Fibroblast of skin of left quadriceps (primary cell): ENCODE data around the gene RTN4.

Experiments
- DNase-seq, 2 experiments: peaks; one replicate each; pipeline ENCODE4 v3.0.0-alpha.2; 2013; ENCODE audit warnings: low read depth in 2 of 2

Gene RTN4

DNA sequence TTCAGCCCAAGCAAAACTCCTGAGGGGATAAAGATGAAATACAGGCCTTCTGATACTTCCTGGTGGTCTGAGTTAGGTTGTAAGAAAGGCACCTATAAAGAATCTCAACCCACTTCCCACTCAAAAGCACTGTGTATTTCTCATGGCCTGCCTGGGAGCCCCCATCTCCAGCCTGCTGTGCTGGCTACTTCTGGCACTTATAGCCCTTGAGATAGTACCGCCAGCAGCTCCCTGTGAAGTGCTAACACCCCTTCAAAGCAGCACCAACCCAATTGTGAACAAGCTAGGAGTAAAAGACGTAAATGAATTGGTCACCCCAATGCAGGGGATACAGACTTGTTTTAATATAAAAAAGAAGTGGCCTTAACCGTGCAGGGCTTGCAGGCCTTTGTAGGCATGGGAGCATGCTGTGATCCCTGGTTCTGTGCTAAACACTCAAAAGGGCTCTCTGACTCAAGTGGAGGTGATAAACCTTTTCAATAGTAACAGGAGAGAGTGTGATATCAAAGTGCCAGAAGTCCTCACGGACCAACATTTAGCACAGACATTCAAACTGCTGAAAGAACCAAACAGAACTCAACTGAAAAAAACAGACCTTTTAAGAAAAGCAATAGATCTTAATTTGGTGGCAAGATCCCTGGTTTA, 80.8 kb downstream of the RTN4 start:
- no peak for DNase-seq

DNA sequence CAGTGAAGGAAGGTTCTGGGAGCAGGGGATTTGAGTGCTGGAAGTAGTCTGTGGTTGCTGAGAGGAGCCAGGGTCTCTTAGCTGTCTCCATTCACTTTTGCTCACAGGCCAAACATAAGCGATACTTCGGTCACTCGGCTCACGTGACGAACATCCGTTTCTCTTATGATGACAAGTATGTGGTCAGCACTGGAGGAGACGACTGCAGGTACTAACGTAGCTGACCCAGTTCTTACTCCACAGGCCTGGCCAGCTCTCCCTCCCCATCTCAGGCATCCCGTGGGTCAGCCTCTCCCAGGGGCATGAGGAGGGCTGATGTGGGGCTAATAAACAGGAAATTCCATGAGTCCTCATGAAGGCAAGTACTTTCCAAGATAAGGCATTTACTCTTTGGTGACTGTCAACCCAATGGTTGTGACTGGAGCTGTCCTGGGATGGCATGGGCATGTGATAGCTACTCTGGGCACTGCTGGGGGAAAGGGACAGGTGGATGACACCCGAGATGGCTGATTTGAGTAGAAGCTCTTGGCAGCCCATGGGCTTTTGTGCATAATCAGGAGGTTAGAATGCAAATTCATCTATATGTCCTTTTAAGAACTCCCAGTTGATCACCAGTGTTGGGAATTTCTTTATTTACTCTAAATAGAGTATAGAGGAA, 81.6 kb downstream of the RTN4 start:
- DNase-seq: no peak

DNA sequence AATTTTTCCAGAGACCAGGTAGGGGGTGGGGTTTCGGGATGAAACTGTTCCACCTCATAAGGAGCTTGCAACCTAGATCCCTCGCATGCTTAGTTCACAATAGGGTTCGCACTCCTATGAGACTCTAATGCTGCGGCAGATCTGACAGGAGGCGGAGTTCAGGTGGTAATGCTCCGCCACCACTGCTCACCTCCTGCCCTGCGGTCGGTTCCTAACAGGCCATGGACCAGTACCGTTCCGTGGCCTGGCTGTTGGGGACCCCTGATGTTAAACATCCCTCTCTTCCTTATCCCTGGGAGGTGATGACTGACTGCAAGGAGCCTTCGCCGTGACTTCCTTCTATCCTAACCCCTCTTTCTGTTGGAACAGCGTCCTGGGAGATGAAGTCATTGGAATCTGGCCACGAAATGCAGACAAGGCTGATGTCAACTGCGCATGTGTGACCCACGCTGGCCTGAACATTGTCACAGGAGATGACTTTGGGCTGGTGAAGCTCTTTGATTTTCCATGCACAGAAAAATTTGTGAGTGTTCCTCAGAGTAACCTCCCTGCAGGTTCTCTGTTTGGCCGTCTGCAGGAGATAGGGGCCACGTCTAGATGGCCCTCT, 82.4 kb downstream of the RTN4 start:
- DNase-seq: no peak

DNA sequence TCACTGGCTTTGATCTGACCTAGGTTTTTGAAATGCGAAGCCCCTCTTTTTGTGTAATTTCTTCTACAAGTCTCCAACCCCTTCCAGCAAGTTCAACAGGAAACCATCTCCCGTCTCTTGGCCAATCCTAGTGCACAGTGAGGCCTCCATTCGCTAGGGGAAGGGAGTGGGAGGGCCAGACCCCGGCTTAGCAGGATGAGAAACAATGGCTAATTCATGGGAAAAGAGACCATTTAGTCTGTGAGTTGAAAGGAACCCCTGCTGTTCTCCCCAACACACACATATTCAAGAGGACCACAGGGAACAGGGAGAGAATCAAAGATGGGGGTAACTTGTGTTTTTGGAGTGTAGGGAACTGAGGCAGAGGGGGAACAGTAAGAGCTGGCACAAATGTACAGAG, 83.0 kb downstream of the RTN4 start:
- DNase-seq: no peak

DNA sequence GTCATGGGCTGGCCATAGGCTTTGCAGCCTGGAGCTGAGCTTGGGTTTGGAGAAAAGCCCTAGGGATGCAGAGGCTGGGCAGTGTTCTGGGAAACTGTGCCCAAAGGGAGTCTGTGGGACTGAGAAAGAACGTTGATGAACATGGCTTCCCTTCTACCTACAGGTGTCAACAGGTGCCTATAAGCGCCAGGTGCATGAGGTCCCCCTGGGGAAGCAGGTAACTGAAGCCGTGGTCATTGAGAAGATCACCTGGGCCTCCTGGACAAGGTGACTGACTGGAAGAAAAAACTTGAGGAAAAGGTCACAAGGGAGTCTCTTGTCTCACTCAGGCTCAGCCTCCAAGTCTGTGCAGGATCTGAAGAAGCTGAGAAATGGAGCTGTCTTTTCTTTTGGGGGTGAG, 83.4 kb downstream of the RTN4 start:
- DNase-seq: no peak

DNA sequence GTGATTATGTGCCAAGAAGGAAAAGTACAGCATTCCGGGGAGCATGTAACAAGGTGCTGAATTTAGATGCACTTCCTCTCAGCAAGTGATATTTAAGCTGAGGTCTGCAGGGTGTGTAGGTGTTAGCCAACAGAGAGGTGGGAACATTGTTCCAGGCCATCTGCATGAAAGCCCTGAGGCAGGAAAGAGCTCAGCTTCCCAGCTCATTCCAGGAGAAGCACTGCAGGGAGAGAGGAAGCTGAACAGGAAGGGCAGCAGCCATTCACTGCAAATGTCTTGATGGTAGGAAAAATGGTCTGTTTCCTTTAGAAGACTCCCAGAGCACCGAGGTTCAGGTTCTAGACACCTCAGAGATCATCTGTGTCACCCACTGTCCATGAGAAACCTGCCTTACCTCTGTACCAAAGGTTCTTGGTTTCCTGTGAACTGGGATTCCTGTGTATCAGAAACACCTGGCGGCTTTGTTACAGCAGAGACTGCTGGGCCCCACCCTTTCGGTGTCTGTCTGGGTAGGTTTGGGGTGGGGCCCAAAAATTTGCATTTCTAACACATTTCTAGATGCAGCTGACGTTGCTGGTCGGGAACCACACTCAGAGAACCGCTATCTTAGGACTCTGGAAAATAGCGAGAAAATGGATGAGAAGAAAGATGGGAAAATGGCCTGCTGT, 84.0 kb downstream of the RTN4 start:
- no peak for DNase-seq

DNA sequence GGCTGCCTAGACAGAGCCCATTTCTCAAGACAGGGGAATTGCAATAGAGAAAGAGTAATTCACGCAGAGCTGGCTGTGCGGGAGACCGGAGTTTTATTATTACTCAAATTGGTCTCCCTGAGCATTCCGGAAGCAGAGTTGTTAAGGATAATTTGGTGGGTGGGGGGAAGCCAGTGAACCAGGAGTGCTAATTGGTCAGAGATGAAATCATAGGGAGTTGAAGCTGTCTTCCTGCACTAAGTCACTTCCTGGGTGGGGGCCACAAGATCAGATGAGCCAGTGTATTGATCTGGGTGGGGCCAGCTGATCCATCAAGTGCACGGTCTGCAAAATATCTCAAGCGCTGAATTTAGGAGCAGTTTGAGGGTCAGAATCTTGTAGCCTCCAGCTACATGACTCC, 84.8 kb downstream of the RTN4 start:
- no peak for DNase-seq

DNA sequence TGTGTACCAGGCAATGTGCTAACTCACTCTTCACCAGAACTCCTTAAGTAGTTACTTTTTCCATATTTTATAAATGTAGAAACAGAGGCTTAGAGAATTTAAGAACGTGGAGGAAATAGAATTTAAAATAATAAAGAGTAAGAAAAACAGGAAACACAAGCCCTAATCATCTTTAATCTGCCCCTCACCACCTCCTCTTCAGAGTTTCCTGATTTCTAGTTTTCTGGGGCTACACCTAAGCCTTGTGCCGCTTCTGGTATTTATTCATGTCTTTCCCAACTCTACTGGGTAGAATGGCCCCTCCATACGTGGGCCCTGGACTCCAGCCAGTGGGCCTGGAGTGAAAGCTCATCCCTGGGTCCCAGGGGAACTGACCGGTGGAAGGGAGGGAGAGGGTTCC, 85.4 kb downstream of the RTN4 start:
- DNase-seq: no peak

DNA sequence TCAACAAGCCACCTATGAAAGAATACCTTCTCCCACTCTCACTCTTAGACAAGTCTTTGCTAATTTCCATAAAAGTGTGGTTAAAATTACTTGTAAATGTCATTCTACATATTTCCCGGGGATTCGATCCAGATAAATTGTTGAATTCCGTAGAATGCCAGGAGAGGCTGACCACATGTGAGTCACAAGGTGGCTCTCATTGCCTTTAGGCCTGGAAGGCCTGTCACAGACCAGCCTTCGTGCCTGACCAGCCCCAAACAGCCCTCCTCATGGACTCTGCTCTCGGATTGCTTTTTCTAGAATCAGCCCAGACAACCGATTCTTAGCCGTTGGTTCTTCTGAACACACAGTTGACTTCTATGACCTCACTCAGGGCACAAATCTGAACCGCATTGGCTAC, 86.0 kb downstream of the RTN4 start:
- no peak for DNase-seq

DNA sequence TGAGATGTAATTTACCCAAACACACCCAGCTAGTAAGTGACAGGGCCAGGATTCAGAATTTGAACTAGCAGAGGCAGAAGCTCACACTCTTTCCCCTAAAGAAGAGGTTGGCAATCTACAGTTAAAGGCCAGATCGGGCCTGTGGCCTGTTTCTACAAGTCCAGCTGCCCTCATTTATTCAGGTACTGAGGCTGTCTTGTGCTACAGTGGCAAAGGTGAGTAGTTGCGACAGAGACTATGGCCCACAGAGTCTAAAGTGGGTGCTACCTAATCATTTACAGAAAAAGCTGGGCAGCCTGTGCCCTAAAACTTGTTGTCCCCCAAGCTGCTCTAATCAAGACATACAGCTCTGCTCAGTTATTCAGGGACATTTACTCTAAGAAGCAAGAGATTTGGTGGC, 86.8 kb downstream of the RTN4 start:
- no peak for DNase-seq

DNA sequence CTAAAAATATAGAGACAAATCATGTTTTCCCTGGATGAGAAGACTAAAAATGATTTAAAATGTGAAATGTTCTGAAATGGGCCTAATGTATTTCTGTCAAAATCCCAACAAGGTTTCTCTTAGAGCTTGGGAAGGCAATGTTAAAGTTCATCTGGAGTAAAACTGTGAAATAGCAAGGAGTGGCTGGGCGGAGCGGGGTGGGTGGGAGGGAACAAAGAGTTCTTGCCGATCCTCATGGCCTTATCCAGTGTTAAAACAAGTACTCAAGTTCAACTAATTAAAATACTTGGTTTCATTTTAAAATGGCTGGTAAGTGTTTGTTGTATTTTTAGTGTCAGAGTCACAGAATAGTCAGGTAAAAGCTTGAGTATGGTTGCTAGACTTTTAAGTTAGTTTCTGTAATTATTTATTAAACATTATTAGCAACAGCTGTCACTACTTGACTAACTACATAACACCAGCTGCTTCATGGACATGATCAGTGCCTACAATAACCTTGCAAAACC, 87.3 kb downstream of the RTN4 start:
- no peak for DNase-seq

DNA sequence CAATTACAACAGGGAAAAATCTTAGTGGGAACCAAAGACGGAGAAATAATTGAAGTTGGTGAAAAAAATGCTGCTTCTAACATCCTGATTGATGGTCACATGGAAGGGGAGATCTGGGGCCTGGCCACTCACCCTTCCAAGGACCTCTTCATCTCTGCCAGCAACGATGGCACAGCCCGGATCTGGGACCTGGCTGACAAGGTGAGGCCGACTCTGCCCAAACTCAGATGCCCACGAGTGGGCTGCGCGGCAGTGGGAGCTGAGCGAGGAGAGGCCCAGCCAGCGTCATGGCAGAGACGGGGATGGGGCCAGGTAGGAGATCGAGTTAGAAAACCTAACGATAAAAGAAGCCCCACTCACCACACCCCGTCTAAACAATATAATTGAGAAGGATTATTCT, 87.7 kb downstream of the RTN4 start:
- DNase-seq: no peak

DNA sequence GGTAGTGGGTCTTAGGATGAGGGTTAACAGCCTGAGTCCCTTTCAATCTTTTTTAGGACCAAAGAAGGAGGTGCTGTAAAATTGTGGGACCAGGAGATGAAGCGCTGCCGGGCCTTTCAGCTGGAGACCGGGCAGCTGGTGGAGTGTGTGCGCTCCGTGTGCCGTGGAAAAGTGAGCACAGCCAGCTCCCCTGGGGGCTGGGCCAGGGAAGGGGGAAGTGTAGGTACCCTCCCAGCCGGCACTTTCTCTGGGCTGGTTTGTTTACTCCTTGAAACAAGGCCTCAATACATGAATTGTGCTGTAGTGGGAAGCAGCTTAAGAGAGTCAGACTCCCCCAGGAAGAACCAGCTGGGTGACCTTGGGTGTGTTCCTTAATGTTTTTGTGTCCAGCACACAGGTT, 90.1 kb downstream of the RTN4 start:
- DNase-seq: no peak

DNA sequence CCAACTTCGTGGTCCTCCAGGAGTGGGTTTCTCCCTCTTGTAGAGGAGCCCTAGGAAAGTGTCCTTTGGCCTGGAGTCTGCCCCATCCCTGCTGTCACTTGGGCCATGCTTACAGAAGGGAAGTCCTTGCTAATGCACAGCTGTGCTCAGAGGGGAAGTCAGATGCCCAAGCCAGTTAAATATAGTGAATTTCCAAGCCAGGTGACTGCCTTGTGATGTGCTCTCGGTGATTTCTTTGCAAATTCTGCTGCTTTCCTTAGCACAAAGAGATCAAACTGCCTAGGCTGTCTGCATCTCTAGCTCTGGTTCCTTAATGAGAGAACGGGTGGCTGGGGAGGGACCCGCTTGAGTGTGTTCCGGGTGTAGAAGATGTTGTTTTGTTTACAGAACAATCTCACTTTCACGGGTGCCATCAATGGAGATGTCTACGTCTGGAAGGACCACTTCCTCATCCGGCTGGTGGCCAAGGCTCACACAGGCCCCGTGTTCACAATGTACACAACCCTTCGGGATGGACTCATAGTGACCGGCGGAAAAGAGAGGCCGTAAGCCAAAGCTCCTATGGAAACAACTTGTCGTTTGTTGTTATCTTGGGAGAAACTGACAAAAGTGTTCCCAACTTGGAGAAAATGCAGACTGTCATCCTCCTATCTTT, 91.4 kb downstream of the RTN4 start:
- DNase-seq: no peak

DNA sequence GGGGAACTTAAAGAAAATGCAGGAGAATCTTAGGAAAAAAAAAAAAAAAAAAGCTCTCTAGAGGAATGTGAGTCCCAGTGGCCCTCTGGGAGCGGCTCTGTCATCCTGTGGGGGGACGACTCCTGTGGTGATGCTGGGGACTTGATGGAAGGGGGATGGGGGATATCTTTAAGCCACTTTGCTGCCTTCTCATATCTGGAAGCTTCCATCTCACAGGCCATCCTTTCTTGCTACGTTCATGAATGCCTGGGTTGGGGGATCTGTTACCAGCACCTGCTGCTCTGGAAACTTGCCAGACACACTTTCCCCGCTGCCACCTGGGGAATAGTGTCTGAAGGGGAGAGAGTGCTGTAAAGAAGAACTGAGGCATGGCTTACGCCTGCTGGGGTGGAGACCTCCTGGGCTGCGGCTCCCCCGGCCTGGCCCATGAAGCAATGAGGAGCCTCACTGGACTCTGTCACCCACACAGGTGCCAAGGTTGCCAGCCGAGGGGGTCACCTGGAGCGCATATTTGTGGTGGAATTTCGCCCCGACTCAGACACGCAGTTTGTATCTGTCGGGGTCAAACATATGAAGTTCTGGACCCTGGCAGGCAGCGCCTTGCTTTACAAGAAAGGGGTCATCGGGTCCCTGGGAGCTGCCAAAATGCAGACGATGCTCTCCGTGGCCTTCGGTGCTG, 92.8 kb downstream of the RTN4 start:
- no peak for DNase-seq

DNA sequence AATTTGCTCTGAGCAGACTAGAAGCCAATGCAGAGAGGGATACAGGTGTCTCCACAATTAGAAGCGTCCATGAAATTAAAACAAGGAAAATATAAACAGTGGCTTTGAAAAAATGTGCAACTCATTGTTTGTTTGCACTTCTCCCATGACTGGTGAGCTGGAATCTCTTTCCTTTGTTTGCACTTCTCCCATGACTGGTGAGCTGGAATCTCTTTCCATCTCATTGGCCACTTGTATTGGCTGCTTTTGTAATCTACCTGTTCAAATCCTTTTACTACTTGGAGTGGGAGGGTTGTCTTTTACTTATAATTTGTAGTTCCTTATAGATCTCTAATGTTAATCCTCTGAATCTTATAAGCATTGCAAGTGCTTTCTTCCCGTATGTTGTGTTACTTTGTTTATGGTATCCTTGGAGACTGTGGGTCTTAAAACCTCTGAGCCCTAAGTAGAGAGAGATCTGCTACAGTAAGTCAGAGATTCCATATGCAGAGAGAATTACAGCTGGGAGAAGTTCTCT, 94.1 kb downstream of the RTN4 start:
- no peak for DNase-seq

DNA sequence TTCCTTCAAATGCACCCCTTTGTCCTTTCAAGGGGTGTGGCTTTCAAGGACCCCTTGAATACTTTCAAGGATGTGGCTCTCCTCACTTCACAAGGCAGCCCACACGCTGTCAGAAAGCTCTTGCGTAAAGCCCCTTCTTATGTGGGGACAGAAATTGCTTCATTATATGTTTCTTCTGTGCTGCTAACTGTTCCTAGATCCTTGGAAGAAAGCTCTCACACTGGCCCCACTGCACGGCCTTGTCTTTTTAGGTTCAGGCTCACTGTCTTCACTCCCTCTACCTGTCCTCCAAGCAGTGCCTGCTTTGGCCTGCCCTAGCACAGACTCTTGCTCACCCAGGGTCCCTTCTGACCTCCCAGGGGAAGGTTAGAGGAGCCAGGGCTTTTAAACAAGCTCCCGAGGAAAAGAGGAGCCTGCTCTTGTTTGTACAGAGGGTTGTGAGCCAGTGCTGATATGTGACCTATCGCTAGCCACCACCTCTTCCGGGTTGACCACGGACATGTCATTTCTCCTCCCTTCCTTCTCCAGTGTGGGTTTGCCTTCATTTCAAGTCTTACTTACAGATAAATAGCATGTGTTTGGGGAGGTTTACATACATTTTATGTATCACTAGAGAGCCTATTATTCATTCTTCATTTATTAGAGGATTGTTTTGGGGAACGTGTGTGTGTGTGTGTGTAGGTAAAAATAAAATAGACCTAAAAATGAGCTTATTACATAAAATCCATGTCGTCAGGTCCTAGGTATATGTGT, 94.7 kb downstream of the RTN4 start:
- DNase-seq: no peak

DNA sequence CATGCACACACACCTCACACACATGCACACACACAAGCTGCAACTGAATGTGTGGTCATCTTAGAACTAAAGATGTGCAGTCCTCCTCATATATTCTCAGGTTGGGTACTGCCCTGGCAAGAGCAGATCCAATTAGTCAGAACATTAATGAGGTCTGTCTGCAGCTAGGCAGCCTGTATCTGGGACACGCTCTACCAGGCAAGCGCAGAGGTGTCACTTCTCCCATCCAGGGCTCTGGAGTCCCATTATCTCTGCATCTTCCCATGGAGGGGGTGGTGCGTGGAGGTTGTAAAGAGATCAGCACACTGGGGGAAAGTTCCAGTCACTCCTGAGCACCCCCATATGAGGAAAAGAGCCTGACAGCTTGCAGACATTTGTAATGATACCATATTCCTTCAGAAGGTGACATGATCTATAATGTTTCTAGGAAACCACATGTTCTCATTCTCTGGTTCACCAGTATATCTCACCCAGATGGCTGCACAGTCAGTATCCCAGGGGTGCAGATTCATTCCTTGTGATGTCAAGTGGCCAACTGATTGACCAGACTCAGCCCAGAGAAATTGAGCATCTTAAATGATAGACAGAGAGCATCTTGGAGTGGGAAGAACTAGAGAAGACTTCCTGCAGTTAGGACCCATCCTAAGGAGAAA, 95.4 kb downstream of the RTN4 start:
- no peak for DNase-seq

DNA sequence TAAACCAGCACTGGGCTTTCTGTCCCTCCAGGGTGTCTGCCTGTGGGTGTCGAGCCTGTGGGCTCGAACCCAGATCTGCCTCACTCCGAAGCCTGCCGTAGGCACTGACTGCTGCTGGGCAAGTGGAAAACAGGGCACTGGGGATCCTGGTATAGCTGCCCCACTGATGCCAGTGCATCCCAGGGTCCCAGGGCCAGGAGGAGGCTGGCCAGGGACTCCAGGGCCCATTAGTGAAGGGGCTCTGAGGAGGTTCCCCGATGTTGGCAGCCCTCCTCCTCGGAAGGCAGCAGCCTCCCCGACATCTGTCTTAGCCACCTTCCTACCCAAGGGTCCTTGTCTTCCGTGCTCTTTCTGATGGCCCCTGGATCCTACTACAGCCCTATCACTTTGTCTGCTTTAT, 96.1 kb downstream of the RTN4 start:
- DNase-seq: no peak

DNA sequence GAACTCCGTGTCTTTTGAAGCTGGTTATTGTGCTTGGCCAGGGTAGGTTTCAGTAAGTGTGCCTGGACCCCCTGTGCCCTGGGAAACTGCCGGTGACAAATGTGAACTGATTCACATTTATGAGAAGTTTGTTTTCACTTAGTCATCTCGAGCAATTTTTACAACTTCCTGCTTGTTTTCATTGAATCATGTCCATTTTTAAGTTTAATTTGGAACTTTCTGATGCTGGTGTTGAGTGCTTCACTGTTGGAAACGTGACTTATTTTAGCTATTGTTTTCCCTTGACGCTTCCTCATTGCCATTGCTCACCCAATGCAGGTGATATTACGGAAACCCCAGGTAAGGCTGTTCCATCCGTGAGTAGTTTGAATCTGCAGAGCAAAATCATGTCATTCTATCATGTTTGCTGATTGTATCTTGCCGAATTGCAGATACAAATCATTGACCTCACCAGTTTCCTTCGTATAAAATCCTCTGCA, 97.2 kb downstream of the RTN4 start:
- DNase-seq: no peak
